SH-SY5Y (cell line): ENCODE measurements around the gene CLDN1.

Experiments used
- GATA2 ChIP-seq: IDR thresholded peaks from 2 replicates; pipeline ENCODE4 v1.6.1; 2011; ENCODE audit warnings: mild to moderate bottlenecking, low read depth, low read length
- GATA3 ChIP-seq: IDR thresholded peaks from 2 replicates; pipeline ENCODE4 v1.6.1; 2011; ENCODE audit warnings: low read depth, mild to moderate bottlenecking, low read length, moderate library complexity

The CLDN1 gene

GRCh38 chr3:190321789-190322603 is at the start of gene CLDN1:
Gene CLDN1, minus strand, starts transcription at chr3:190322446. Its CDS starts 240 bp downstream, at chr3:190322206.
- TF ChIP-seq GATA2 = no peak
- TF ChIP-seq GATA3 = no peak

- TF ChIP-seq GATA2 (no peak), GATA3 (no peak)
These were observed 48.9 kb upstream of the CLDN1 start for GRCh38 chr3:190371152-190371551.

GRCh38 chr3:190370369-190370768 is 48.1 kb upstream of the CLDN1 start:
- TF ChIP-seq GATA2 (no peak), GATA3 (no peak)

- TF ChIP-seq GATA2 (no peak), GATA3 (no peak)
These were observed 47.5 kb upstream of the CLDN1 start for GRCh38 chr3:190369668-190370295.

GRCh38 chr3:190368881-190369280 is 46.6 kb upstream of the CLDN1 start:
- TF ChIP-seq GATA2 (no peak), GATA3 (no peak)

GRCh38 chr3:190366133-190366532 is 43.9 kb upstream of the CLDN1 start:
- no peak for TF ChIP-seq GATA2
- no peak for TF ChIP-seq GATA3

- TF ChIP-seq GATA2 (no peak), GATA3 (no peak)
These were observed 40.0 kb upstream of the CLDN1 start for GRCh38 chr3:190362258-190362657.

- TF ChIP-seq GATA2 (no peak), GATA3 (no peak)
These were observed 39.5 kb upstream of the CLDN1 start for GRCh38 chr3:190361791-190362190.

- TF ChIP-seq GATA2 = no peak
- no peak for TF ChIP-seq GATA3
These were observed 38.0 kb upstream of the CLDN1 start for GRCh38 chr3:190360228-190360627.

GRCh38 chr3:190359813-190360212 is 37.6 kb upstream of the CLDN1 start:
- TF ChIP-seq GATA2 = no peak
- no peak for TF ChIP-seq GATA3

GRCh38 chr3:190357468-190357867 is 35.2 kb upstream of the CLDN1 start:
- TF ChIP-seq GATA2 (no peak), GATA3 (no peak)

- no peak for TF ChIP-seq GATA3
- TF ChIP-seq GATA2 = no peak
These were observed 34.0 kb upstream of the CLDN1 start for GRCh38 chr3:190356246-190356645.

- no peak for TF ChIP-seq GATA2
These were observed 30.7 kb upstream of the CLDN1 start for GRCh38 chr3:190352861-190353457.

GRCh38 chr3:190346541-190346940 is 24.3 kb upstream of the CLDN1 start:
- TF ChIP-seq GATA2 = no peak
- TF ChIP-seq GATA3 = no peak

- TF ChIP-seq GATA3 (no peak), GATA2 (no peak)
These were observed 23.6 kb upstream of the CLDN1 start for GRCh38 chr3:190345878-190346277.

GRCh38 chr3:190345027-190345821 is 23.0 kb upstream of the CLDN1 start:
- TF ChIP-seq GATA2 (no peak), GATA3 (no peak)
